MCF 10A (cell line): Measurements from ENCODE around the gene AGGF1. TPM values are rescaled to one million over a fixed set of nuclear protein-coding genes. Genes with fewer than 3 reads are reported as not detected.

Experiments used
- BruUV-seq: library from RNA; stranded (reverse); fragments of 400-500 nt; replicated peaks from 2 replicates; lab custom pipeline; 2021; lab: Mats Ljungman, UMichigan
- CTCF ChIA-PET: fragments of 300-600 bp; sonication (Branson Sonifier 250); formaldehyde crosslinking; extraction: SDS; loops from one replicate; lab custom pipeline; 2021; ENCODE audit warnings: antibody characterized with exemption, inconsistent platforms; lab: Yijun Ruan, JAX
- POLR2A ChIA-PET: fragments of 300-600, 350-650 bp; sonication (Branson Sonifier 250); formaldehyde crosslinking; extraction: SDS; loops from one replicate; lab custom pipeline; 2020; ENCODE audit warnings: antibody characterized with exemption, inconsistent platforms; lab: Yijun Ruan, JAX
- DNase-seq: peaks from one replicate; pipeline ENCODE4 v3.0.0-alpha.2; 2018; ENCODE audit not compliant: unreplicated experiment
- H3K27ac Mint-ChIP-seq: one replicate; pipeline ENCODE4 v1.8.0; 2022; ENCODE audit warnings: mild to moderate bottlenecking, low read depth, mixed read lengths; ENCODE audit not compliant: unreplicated experiment
- H3K27me3 Mint-ChIP-seq: one replicate; pipeline ENCODE4 v1.8.0; 2022; ENCODE audit warnings: mixed read lengths; ENCODE audit not compliant: insufficient read depth, unreplicated experiment
- H3K36me3 Mint-ChIP-seq: one replicate; pipeline ENCODE4 v1.8.0; 2022; ENCODE audit warnings: mild to moderate bottlenecking, moderate library complexity, mixed read lengths; ENCODE audit not compliant: insufficient read depth, unreplicated experiment
- H3K4me1 Mint-ChIP-seq: one replicate; pipeline ENCODE4 v1.8.0; 2022; ENCODE audit warnings: mixed read lengths; ENCODE audit not compliant: insufficient read depth, unreplicated experiment
- H3K4me3 Mint-ChIP-seq: one replicate; pipeline ENCODE4 v1.8.0; 2022; ENCODE audit warnings: mild to moderate bottlenecking, moderate library complexity, mixed read lengths; ENCODE audit not compliant: unreplicated experiment
- H3K9me3 Mint-ChIP-seq: one replicate; pipeline ENCODE4 v1.8.0; 2022; ENCODE audit warnings: mixed read lengths; ENCODE audit not compliant: unreplicated experiment
- CTCF ChIP-seq: fragments of 200-600 bp; IDR thresholded peaks from one replicate; pipeline ENCODE4 v1.8.0; 2022; ENCODE audit warnings: antibody characterized with exemption, mild to moderate bottlenecking; ENCODE audit not compliant: unreplicated experiment
- intact Hi-C: fragments of 100-400 bp; cut with micrococcal nuclease; formaldehyde crosslinking; loops from 2 replicates; pipeline ENCODE4 v1.14.1; 2022
- total RNA-seq: library from RNA; stranded (reverse); gene quantifications from 2 replicates; pipeline ENCODE4 v1.2.3, GENCODE V29; 2022

The AGGF1 gene
- total RNA-seq, 1 experiment from 2014 or later, result 19.5 TPM

GRCh38 chr5:77066823-77067442 is 36.7 kb downstream of the AGGF1 start:
- BruUV-seq, result no TSS peak
- no peak for TF ChIP-seq CTCF
- Mint-ChIP-seq H3K4me3 (no peak overlapping the region), H3K27ac (no peak overlapping the region), H3K4me1 (peaks cover 9% of the 10 kb centered on the region), H3K9me3 (no peaks in the 10 kb centered on the region), H3K36me3 (peaks cover 38% of the 10 kb centered on the region), H3K27me3 (no peaks in the 10 kb centered on the region)
- intact Hi-C loops, result no loop called here
- CTCF ChIA-PET, result interaction anchor here (1.0 to 1.6 kb wide), 3 partner anchors 10 to 425 kb away, joined by 4 to 7 read pairs (median 6); partner anchors contain the start of gene WDR41
- DNase-seq, result peak; percentile 48
- POLR2A ChIA-PET, result interaction anchor here (0.7 to 1.1 kb wide), 4 partner anchors 12 to 37 kb away, joined by 3 to 5 read pairs (median 3); partner anchors contain the start of gene AGGF1

GRCh38 chr5:77073667-77074066 is 43.5 kb downstream of the AGGF1 start:
- H3K27ac Mint-ChIP-seq, result no peak overlapping the region
- peaks cover 39% of the 10 kb centered on the region for H3K36me3 Mint-ChIP-seq
- H3K4me3 Mint-ChIP-seq, result no peak overlapping the region
- ChIA-PET CTCF (no interaction called here), POLR2A (no interaction called here)
- no peak for DNase-seq
- no peaks in the 10 kb centered on the region for H3K9me3 Mint-ChIP-seq
- no peaks in the 10 kb centered on the region for H3K4me1 Mint-ChIP-seq
- intact Hi-C loops, result no loop called here
- no peaks in the 10 kb centered on the region for H3K27me3 Mint-ChIP-seq
- no TSS peak for BruUV-seq
- no peak for TF ChIP-seq CTCF

GRCh38 chr5:77074745-77075144 is 44.5 kb downstream of the AGGF1 start:
- no TSS peak for BruUV-seq
- intact Hi-C loops, result no loop called here
- TF ChIP-seq CTCF, result no peak
- CTCF ChIA-PET, result interaction anchor here (0.7 kb wide), 1 partner anchor 11 kb away, joined by 4 read pairs; no protein-coding TSS in a partner anchor
- Mint-ChIP-seq H3K4me1 (no peaks in the 10 kb centered on the region), H3K9me3 (no peaks in the 10 kb centered on the region), H3K36me3 (peaks cover 31% of the 10 kb centered on the region), H3K27ac (peak overlapping the region; percentile 29), H3K4me3 (no peak overlapping the region), H3K27me3 (no peaks in the 10 kb centered on the region)
- POLR2A ChIA-PET, result no interaction called here
- no peak for DNase-seq

GRCh38 chr5:77076961-77077828 is 47.0 kb downstream of the AGGF1 start:
- ChIA-PET CTCF (interaction anchor here (0.5 to 2.4 kb wide), 3 partner anchors 10 to 52 kb away, joined by 3 to 7 read pairs (median 7); partner anchors contain the start of gene ZBED3), POLR2A (no interaction called here)
- peak; percentile 21 for TF ChIP-seq CTCF
- intact Hi-C loops, result no loop called here
- H3K4me1 Mint-ChIP-seq, result no peaks in the 10 kb centered on the region
- no peak overlapping the region for H3K27ac Mint-ChIP-seq
- no peak overlapping the region for H3K4me3 Mint-ChIP-seq
- H3K36me3 Mint-ChIP-seq, result peaks cover 48% of the 10 kb centered on the region
- no TSS peak for BruUV-seq
- H3K9me3 Mint-ChIP-seq, result peaks cover 2% of the 10 kb centered on the region
- no peaks in the 10 kb centered on the region for H3K27me3 Mint-ChIP-seq
- peak; percentile 13 for DNase-seq
